Stimulated activated CD4-positive, alpha-beta T cell treated with anti-CD3 and anti-CD28 coated beads, Interleukin-4, amount 100 ng/mL, for 1 hour (primary cell): Measurements from ENCODE around the gene UAP1L1.

Experiments used
- DNase-seq: peaks from one replicate; pipeline ENCODE4 v3.0.0-alpha.2; 2020

Gene UAP1L1

DNA sequence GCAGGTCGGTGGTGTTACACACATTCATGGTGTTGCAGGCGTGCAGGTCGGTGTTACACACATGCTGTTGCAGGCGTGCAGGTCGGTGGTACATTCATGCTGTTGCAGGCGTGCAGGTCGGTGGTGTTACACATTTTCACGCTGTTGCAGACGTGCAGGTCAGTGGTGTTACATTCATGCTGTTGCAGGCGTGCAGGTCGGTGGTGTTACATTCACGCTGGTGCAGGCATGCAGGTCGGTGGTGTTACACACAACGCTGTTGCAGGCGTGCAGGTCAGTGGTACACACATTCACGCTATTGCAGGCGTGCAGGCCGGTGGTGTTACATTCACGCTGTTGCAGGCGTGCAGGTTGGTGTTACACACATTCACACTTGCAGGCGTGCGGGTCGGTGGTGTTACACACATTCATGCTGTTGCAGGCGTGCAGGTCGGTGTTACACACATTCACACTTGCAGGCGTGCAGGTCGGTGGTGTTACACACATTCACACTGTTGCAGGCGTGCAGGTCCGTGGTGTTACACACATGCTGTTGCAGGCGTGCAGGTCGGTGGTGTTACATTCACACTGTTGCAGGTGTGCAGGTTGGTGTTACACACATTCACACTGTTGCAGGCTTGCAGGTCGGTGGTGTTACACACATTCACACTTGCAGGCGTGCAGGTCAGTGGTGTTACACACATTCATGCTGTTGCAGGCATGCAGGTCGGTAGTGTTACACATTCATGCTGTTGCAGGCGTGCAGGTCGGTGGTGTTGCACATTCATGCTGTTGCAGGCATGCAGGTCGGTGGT, 26.1 kb downstream of the UAP1L1 start:
- DNase-seq: no peak

DNA sequence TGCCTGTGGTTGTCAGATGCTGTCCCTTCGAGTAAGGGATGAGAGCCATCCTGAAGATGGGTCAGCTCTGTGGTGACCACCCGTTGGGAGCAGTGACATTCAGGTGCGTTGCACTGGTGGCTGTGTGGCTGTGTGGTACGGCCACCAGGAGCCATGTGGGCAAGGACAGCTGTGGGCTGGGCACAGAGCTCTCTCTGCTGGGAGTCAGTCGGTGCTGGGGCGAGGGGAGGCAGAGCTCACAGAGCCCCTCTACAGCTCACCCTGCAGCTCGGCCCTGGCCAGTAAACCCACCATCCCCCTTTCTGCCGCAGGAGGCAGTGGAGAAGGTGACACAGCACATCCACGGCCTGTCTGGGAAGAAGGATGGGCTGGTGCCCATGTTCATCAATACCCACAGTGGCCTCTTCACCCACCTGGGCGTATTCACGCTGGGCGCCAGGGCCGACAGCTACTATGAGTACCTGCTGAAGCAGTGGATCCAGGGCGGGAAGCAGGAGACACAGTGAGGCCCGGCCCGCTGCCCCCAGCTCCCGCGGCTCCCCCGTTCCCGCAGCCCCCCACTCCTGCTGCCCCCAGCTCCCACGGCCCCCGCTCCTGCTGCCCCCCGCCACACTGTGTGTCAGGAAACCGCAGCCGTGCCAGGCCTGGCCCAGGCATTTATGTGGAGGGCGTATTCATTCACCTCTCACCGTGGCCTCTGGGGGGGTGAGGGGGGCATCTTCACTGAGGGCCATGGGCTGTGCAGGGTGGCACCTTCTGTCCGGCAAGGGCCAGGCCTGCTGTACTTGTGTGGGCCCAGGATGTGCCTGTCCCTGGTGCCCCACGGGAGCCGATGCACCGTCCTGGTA, 28.7 kb downstream of the UAP1L1 start:
- DNase-seq: no peak

DNA sequence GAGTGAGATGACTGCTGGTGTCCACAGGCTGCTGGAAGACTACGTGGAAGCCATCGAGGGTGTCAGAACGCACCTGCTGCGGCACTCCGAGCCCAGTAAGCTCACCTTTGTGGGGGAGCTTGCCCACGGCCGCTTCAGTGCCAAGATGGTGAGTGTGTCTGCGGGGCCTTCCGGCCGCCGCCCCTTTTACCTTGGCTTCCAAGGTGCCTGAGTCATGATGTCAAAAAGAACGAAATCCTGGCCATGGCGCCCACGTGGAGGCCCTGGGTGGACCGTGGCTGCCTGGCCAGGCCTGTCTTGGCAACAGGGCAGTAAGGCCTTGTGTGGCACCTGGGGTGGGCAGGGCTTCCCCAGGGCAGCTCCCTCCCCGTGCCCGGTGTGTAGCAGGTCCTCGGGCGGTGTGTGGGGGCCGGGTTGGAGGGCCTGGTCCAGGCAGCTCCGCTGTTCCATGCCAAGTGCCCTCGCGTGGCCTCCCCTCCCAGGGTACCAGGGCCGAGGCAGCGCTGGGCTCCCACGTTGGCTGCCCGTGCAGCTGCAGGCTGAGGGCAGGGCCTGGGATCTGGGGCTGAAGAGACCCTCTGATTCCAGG, 29.4 kb downstream of the UAP1L1 start:
- no peak for DNase-seq

DNA sequence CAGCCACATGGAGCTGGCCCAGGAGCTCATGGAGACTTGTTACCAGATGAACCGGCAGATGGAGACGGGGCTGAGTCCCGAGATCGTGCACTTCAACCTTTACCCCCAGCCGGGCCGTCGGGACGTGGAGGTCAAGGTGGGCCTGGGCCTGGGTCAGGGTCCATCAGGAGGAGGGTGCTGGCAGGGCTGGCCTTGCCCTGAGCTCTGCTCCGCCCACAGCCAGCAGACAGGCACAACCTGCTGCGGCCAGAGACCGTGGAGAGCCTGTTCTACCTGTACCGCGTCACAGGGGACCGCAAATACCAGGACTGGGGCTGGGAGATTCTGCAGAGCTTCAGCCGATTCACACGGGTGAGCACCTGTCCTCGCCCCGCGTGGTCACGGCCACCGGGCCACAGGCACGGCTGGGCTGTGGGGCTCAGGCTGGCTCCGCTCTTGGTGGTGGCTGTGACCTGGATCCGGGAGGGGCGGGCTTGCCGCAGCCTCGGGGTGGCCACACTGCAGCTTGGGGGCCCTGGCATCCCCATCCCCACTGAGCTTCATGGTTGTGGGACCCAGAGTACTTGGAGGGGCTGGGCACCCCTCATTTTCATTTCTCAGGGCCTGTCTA, 30.1 kb downstream of the UAP1L1 start:
- DNase-seq: no peak

DNA sequence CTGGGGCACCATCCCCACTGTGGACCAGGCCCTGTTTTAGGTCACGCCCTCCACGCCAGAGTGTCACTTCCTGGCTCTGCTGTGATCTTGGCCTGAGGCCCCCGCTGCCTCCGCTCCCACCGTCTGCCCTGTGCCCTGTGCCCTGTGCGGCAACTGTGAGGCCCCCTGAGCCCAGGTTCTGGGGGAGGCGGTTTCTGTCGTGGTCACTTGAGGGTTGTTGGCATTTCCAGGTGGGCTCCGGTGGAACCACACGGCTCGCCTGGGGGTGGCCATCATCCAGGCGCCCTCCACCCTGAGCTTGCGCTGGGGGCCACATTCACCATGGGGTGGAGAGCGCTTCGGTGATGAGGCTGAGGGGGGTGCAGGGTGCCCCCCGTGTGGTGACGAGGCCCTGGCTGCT, 30.7 kb downstream of the UAP1L1 start:
- no peak for DNase-seq

DNA sequence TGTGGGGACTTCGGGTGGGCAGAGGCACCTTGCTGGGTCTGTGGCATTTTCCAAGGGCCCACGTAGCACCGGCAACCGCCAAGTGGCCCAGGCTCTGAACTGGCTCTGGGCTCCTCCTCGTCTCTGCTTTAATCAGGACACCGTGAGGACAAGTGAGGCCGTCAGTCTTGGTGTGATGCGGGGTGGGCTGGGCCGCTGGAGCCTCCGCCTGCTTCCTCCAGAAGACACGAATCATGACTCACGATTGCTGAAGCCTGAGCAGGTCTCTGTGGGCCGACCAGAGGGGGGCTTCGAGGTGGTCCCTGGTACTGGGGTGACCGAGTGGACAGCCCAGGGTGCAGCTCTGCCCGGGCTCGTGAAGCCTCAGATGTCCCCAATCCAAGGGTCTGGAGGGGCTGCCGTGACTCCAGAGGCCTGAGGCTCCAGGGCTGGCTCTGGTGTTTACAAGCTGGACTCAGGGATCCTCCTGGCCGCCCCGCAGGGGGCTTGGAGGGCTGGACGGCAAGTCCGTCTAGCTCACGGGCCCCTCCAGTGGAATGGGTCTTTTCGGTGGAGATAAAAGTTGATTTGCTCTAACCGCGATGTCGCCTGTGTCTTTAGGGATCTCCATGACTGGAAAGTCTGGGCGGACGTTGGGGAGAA, 31.4 kb downstream of the UAP1L1 start:
- DNase-seq: no peak

DNA sequence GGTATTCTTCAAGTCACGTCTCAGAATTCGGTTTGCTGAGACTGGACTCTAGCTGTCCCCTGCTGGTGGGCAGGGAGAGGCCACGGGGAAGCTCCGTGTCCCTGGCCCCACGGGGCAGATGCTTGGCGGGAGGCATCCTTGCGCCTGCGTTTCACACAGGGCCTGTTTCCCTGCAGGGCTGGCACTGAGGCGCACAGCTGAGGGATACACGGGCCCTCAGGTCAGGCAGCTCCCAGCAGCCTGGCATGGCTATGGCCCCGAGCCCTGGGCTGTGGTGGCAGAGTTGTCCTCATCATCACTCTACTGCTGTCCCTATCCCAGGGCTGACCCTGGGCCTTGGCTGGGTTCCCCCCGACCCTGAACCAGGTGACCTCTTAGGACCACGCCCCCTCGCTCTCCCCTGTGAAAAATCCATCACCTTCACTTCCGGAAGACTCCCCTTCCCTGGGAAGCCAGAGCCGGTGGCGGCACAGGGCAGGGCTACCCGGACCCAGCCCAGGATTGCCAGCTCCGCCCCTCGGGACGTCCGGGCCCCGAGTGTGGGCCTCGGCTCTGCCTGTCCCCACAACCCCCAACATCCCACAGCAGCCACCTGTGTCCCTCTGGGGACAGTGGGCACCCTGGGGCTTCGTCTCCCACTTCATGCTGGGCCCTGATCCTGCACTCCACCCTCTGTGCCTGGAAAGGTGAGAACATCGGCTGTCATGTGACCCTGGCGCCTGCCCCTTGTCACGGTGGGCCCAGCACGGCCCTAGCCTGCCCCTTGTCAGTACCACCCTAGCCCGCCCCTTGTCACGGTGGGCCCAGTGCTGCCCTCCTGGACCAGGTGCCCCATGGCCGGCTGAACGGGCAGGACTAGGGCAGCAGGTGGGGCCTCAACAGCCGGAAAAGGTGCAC, 32.2 kb downstream of the UAP1L1 start:
- DNase-seq: no peak

DNA sequence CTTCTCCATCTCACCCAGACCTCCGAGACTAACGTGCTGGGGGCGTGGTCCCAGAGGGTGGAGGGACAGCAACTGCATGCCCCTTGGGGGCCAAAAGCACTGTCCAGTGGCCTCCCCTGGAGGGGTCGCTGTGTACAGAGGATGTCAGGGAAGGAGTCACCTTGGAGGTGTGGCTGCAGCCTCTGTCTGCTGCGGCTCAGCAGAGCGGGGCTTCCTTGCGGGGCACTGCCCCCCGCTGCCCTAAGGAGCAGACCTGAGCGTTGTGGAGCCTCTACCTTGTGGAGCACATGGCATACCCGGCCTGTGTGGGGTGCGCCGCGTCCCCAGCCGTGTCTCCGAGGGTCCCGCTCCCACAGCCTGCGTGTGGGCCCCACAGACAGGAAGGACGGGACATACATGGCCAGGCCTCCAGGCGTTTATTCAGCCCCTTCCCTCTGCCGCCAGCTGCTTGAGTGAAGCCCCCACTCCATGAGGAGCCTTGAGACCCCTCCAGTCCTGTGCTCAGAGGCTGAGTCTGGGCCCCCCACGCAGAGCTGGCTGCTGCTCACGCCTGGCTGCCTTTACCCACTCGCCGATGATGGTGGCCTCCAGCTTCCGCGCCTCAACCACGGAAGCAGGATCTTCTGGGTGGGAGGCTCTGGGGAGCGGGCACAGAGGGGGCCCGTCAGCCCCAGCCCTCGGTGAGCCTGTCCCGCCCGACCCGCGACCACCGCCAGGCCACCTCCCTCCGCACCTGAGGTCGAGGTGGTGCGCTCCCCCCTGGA, 33.0 kb downstream of the UAP1L1 start:
- no peak for DNase-seq

DNA sequence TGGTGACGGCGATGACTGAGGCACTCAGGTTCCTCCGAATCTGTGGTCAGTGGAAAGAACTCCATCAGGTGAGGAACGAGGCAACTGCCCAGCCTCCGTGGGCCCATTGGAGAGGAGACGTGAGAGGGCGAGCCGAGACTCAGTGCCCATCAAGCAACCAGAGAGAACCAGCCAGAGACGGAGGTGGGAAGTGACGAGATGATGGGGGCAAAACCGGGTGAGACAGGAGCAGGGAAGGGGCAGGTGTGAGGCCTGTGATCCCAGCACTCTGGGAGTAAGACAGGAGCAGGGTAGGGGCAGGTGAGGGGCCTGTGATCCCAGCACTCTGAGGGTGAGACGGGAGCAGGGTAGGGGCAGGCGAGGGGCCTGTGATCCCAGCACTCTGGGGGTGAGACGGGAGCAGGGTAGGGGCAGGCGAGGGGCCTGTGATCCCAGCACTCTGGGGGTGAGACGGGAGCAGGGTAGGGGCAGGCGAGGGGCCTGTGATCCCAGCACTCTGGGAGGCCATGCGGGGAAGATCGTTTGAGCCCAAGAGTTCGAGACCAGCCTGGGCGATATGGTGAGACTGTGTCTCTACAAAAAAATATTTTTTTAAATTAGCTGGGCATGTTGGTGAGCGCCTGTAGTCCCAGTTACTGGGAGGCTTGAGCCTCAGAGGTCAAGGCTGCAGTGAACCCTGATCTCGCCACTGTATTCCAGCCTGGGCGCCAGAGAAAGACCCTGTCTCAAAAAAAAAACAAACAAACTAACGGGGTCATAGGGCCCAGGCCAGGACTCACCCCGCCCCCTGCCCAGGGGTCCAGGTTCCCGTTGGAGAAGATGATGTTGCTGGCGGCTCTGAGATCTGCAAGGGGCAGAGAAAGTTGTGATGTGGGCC, 33.8 kb downstream of the UAP1L1 start:
- no peak for DNase-seq

DNA sequence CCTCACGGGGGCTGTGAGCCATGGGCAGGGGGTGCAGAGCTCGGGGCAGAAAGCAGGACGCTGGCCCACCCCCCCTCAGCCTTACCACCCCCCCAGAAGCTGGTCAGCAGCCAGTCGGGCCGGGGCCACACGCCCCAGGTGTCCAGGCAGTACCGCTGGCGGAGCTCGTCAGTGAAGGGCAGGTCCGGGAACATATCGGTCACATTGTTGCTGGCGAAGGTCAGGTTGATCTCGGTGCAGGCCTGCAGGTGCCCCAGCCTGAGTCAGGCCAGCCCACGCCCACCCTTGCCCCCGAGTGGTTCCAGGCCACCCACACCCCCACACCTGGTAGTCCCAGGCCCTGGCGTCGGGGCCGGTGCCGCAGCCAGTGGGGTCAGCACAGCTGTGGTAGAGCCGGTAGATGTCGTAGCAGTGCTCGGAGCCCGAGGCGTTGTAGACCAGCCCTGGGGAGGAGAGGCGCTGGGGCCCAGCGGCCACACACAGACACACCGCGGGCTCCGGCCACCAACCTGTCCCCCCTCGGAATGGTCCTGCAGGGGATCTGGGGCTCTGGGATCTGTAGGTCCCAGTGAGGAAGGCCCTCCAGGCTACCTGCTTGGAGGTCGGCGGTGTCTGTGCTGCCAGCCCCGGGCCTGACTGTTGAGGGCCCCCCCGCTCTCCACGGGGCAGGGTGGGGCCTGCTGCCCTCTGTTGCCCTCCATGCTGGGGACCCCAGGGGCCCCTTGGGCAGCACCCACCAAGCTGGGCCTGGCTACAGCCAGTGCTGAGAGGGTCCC, 34.7 kb downstream of the UAP1L1 start:
- no peak for DNase-seq

DNA sequence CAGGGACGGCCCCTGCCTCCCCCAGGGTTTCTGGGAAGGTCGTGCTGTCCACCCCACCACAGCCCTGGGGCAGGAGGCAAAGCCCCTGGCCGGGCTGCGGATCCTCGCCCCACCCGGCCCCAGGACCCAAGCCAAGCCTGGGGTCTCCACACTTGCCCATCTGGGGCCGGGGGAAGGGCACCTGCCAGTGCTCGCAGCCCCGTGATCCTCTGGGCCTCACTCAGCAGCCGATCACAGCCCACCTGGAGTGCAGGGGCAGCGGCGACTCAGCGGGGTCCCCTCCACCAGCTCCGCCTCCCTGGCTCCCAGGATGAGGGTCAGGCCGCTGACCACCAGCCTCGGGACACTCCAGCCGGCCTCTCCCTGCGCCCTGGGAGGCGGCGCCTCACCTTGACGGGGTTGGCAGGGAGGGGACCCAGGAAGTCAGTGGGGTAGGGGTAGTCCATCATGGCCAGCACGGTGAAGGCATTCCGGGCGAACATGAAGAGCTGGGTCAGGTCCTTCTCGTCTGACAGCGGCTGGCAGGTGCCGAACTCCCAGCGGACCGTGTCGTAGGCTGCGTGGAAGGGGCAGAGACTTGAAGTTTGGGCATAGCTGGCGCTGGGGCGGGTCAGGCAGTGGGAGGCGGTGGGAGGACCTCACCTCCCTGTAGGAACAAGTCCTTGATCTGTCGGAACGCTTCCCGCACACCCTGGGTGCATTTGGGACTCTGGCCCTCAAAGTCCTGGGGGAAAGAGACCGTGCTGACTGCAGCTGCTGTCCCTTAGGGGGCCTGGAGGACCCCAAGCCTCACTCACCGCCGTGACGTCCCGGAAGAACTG, 35.5 kb downstream of the UAP1L1 start:
- no peak for DNase-seq

DNA sequence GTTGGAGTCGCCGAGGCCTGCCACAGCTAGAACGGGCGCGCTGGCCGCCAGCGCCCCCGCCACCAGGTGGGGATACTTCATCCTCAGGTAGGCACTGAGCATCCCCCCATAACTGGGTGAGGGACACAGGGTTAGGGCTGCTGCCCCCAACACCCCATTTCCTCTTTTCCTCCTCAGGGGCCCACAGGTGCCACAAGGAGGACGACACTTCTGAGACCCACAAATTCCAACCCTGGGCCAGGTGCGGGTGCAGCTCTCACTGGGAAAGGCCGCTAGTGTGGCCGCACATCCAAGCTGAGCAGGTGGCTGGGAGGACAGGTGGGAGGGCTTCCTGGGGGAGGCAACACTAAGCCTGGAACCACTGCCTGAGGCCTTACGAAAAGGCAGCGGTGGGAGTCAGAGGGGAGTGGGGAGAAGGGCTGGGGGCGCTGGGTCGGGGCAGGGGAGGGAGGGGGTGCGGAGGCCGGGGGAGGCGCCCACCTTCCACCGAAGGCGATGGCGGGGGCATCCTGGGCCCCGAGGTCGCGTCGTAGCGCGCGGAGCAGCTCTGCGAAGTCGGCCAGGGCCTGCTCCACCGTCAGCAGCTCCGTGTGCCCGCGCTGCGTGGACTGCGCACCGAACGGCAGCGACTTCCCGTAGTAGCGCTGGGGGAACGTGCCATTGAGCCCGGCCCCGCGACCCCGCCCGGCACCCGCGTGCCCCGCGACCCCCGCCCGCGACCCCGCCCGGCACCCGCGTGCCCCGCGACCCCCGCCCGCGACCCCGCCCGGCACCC, 36.3 kb downstream of the UAP1L1 start:
- DNase-seq: peak; percentile 46

DNA sequence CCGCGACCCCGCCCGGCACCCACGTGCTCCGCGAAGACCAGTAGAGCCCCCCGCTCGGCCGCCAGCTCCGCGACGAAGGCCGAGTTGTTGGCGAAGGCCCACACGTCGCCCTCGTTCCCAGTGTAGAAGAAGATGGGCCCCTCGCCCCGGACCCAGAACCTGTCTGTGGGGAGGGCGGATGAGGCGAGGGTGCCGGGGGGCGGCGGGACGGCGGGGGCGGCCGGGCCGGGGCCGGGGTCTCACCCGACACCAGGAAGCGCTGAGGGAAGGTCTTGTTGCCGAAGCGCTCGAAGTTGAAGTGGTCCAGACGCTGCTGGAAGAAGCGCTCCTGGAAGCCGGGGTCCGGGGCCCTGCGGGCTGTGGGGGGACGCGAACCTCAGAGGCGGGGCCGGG, 36.9 kb downstream of the UAP1L1 start:
- no peak for DNase-seq

DNA sequence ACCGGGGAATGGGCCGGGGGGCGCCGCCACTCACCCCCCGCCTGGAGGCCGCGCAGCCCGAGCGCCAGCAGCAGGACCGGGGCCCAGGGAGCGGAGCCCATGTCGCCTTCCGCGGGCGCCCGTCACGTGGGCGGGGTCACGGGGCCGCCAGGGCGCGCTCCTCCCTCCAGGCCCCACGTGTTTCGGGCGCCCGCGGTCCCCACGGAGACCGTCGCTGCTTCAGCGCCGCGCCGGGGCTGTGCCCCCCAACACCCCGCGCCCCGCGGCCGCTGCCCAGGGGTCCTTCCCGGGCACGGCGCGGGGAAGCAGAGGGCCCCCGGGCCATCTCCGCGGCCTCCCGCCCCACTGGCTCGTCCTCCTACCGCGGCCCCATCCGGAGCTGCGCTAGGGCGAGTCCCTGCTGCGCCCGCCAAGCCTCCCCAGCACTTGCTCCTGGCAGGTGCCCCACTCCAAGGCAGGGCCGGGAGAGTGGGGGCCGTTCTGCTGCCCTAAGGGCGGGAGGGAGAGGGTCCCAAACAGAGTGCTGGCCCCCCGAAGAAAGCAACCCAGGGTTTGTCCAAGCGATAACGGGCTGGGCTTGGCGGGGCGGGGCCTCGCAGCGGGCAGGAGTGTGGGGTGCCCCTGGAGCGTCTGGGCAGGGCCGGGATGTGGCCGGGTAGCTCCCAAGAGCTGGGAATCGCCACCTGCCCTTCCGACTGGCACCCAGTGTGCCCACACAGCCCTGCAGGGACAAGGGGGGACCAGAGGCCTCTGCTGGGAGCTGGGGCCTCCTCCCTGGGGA, 37.5 kb downstream of the UAP1L1 start, which contains the start of gene DPP7:
Gene DPP7 (minus strand): TSS at position 121 of the 781 bp plus-strand sequence. CDS start 20 bp downstream, at position 101.
- DNase-seq: peak; percentile 83

DNA sequence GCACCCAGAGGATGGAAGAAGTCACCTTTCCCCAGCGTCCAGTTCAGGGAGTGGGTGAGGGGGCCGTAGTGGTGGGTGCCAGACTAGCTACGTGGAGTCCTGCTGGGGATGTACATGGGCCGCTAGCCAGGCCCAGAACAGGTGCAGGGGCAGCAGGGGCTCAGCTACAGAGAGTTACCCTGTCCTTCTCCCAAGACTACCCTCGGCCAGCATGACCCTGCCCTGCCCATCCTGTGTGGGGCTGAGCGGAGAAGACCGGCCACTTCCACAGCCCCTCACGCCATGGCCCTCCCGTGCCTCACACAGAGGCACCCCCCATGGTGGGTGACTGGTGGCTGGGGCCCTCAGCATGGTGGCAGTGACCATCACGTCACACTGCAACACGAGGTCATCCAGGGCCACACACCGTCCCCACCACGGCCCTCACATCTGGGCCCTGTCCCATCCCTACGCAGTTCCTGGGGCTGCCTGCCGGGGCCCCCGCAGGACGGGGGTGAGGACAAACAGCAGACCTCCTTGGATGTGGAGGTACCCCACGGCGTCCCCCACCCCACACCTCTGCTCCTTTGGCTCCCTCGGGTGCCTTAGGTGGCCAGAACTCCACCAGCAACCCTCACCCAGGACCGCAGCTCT, 38.2 kb downstream of the UAP1L1 start:
- DNase-seq: no peak

DNA sequence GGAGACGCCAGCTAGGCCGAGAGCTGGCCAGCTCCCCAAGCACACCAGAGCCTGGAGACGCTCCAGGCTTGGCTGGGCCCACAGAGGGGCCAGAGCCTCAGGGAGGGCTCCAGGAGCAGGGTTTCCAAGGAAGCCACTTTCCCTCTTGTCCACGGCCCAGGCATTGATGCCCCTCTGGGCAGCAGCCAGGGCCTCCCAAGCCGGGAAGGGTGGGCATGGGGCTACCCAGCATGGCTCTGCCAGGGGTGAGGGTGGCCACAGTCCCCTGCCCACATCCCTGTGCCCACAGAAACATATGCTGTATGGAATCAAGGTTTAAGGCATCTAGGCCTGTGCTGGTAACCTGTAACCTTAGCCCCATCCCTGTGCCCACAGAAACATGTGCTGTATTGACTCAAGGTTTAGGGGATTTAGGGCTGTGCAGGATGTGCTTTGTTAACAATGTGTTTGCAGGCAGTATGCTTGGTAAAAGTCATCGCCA, 38.8 kb downstream of the UAP1L1 start:
- DNase-seq: no peak
